Measurements from ENCODE around the gene TKTL1. TPM values are rescaled to one million over a fixed set of nuclear protein-coding genes. Genes with fewer than 3 reads are reported as not detected.

The TKTL1 gene
- total RNA-seq, 1 donor from 2014 or later: 1.6 TPM

DNA sequence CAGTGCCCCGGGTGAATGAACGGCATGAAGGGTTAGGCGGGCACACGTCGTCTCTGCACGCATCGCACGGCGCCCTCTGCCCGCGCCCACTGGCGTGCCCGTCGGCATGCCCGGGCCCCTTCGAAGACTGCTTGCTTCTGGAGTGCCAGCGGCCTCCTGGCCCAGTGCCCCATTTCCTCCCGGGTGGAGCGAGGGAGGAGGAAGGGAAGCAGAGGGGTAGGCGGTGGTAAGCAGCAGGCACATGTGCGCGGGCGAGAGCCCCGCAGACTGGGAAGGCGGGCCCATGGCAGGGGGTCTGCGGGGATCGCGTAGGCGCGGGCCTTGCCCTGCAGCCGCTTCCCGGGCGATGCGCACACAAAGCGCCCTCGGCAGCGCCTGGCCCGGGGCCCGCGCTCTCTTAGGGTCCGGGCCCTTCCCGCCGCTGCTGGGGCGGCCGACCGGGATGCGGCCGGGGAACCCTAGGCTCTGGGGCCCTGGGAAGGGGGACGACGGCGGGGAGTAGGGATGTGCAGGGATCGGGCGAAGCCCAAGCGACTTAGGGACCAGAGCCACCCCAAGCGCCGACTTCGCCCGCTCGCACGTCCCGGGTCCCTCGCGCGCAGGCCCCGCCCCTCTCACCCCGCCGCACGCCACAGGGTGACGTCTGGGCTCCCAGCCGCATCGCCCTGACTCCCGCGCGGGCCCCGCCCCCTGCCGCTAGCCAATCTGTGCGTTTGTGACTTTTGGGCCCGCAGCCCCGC lies 82.6 kb downstream of the TKTL1 start:
- peak; percentile 76 for DNase-seq

DNA sequence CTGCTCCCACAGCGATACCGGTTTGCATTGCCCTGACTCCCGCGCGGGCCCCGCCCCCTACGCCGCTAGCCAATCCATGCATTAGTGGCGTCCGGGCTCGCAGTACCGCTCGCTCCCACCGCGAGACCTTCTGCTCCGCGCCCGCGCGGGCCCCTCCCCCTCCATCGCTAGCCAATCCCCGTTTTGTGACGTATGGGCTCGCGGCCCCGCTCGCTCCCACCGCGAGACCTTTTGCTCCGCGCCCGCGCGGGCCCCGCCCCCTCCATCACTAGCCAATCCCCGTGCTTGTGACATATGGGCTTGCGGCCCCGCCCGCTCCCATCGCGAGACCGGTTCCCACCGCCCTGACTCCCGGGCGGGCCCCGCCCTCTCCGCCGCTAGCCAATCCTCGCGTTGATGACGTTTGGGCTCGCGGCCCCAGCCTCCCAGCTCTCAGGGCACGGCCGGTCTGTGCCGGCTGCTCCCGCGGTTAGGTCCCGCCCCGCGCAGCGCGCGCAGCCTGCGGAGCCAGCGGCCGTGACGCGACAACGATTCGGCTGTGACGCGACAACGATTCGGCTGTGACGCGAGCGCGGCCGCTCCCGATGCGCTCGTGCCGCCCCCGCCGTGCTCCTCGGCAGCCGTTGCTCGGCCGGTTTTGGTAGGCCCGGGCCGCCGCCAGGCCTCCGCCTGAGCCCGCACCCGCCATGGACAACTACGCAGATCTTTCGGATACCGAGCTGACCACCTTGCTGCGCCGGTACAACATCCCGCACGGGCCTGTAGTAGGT lies 83.4 kb downstream of the TKTL1 start, which contains the start of gene EMD:
Gene EMD (plus strand): TSS at position 497 of the 770 bp plus-strand sequence. CDS start 190 bp downstream, at position 687.
- DNase-seq: peak; percentile 98

DNA sequence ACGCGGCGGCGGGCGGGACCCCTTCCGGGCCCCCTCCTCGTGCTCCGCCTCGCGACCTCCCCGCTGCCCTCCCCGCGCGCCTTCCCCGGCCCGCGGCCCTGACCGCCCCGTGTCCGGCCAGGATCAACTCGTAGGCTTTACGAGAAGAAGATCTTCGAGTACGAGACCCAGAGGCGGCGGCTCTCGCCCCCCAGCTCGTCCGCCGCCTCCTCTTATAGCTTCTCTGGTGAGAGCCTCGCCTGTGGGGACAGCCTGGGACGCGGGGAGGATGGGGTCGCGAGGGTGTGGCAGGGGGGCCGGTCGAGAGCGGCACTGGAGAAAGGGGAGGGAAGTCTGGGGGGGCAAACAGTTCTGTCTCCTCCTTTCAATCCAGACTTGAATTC lies 84.0 kb downstream of the TKTL1 start:
- DNase-seq: no peak

Other genes with a start within 250 kb of the TKTL1 start
- 37.5 TPM for gene MECP2, start 198.1 kb upstream of the TKTL1 start, total RNA-seq
- gene OPN1LW, start 151.6 kb upstream of the TKTL1 start, total RNA-seq: not detected
- gene OPN1MW, start 113.2 kb upstream of the TKTL1 start, total RNA-seq: not detected
- gene OPN1MW2, start 76.0 kb upstream of the TKTL1 start, total RNA-seq: not detected
- gene OPN1MW3, start 38.2 kb upstream of the TKTL1 start, total RNA-seq: not detected
- gene TEX28, start 671 bp upstream of the TKTL1 start, total RNA-seq: not detected
- 406 TPM for gene FLNA, start 78.8 kb downstream of the TKTL1 start, total RNA-seq
- 23.1 TPM for gene EMD, start 83.5 kb downstream of the TKTL1 start, total RNA-seq
- 9,585 TPM for gene RPL10, start 102.6 kb downstream of the TKTL1 start, total RNA-seq
- 49.2 TPM for gene DNASE1L1, start 113.5 kb downstream of the TKTL1 start, total RNA-seq
- 17.0 TPM for gene TAFAZZIN, start 115.7 kb downstream of the TKTL1 start, total RNA-seq
- gene ATP6AP1, start 132.9 kb downstream of the TKTL1 start, total RNA-seq: 81.8 TPM
- 91.6 TPM for gene GDI1, start 141.4 kb downstream of the TKTL1 start, total RNA-seq
- 27.5 TPM for gene FAM50A, start 148.3 kb downstream of the TKTL1 start, total RNA-seq
- gene PLXNA3, start 162.5 kb downstream of the TKTL1 start, total RNA-seq: 15.4 TPM
- gene LAGE3, start 183.5 kb downstream of the TKTL1 start, total RNA-seq: 23.8 TPM
- 71.7 TPM for gene UBL4A, start 190.8 kb downstream of the TKTL1 start, total RNA-seq
- 16.3 TPM for gene SLC10A3, start 194.8 kb downstream of the TKTL1 start, total RNA-seq
- gene FAM3A, start 220.4 kb downstream of the TKTL1 start, total RNA-seq: 20.6 TPM